Measurements from ENCODE around the gene DND1.
"Not testable (repeated sequence)": the region's sequence is repeated elsewhere in the genome, so short reads cannot be mapped to it uniquely, and the experiment has no call there.

DND1 gene

DNA sequence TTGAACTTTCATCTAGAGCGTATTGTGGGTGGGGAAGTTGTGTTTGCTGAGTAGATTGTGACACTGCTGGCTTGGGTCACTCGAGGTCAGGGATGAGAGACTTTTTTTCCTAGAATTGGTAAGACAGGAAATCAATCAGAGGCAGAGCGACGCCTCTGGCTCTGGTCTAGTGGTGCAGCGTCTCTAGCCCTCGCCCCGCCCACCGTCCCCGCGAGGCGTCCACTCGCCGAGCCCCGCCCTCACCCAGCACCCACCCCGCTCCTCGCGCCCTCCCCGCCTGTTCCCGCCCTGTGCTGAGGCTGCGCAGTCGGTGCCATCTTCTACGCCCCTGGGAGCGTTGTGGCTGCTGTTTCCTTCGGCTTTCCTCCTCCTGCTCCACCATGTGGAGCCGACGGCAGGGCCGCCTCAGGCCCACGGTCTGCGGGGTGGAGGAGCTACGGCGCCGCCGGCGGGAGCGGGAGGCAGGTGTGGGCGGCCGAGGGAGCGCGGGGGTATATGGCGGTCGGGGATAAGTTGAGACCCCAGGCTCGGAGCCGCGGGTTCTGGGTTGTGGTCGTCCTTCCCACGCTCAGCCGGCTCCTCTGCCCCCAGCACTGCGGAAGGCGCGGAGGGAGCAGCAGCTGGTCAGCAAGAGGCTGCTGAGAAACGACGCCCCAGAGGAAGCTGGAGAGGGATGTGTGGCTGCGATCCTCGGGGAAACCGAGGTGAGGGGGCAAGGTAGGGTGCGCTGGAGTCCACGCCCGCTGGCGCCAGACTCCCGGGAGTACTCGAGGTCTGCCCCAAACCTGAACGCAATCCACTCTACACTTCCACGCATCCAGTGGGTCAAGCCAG lies 34.0 kb downstream of the DND1 start, which contains the start of gene TMCO6:
Gene TMCO6, plus strand, starts transcription at position 304 of the 834 bp plus-strand sequence. Its CDS starts 77 bp downstream, at position 381.
- TF ChIP-seq, protein P1, sequence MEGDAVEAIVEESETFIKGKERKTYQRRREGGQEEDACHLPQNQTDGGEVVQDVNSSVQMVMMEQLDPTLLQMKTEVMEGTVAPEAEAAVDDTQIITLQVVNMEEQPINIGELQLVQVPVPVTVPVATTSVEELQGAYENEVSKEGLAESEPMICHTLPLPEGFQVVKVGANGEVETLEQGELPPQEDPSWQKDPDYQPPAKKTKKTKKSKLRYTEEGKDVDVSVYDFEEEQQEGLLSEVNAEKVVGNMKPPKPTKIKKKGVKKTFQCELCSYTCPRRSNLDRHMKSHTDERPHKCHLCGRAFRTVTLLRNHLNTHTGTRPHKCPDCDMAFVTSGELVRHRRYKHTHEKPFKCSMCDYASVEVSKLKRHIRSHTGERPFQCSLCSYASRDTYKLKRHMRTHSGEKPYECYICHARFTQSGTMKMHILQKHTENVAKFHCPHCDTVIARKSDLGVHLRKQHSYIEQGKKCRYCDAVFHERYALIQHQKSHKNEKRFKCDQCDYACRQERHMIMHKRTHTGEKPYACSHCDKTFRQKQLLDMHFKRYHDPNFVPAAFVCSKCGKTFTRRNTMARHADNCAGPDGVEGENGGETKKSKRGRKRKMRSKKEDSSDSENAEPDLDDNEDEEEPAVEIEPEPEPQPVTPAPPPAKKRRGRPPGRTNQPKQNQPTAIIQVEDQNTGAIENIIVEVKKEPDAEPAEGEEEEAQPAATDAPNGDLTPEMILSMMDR (conservative IDR thresholded peaks at IDR 0.05; ENCODE audit: low read depth, low read length) = peak; percentile 67
- peak; percentile 97 for DNase-seq (ENCODE audit: low read depth)
- H3K4me3 ChIP-seq (ENCODE audit: low read depth, low read length) = peak within 1 kb of the TSS; percentile 80

DNA sequence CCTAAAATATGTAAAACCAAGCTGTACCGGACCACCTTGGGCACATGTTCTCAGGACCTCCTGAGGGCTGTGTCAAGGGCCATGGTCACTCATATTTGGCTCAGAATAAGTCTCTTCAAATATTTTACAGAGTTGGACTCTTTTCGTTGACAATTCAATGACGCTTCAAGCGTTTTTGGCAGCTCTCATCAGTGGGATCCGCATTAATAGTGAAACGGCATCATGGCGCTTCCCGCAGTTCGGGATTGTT lies 34.6 kb downstream of the DND1 start:
- DNase-seq (ENCODE audit: low read depth) = not testable (repeated sequence)
- H3K4me3 ChIP-seq (ENCODE audit: low read depth, low read length) = peak overlapping the region; percentile 80

DNA sequence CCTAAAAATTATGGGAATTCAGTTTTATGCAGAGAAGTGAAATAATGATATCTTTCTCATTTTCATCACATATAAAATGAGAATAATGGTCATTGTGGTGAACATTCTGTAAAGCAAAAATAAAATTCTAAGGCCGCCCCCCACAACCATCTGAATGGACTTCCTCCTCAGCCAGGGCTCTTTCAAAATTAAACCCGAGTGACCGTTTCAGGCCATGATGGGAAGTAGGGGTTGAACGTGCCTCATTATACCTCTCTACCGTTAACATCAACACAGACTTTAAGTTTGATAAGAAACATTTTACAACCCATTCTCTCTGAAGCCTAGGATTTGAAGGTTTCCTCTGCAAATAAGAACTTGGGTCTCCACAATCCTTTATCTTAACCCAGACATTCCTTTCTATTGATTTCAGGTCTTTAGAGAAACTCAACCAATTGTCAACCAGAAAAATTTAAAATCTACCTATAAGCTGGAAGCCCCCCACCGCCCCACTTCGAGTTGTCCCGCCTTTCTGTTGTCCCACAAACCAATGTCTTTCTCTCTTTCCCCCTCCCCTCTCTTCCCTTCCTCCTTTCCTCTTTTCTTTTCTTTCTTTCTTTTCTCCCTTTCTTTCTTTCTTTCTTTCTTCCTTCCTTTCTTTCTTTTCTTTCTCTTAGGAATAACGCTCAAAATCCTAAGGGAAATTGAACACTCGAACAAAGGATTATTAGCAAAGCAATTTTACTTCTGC lies 35.8 kb downstream of the DND1 start:
- TF ChIP-seq, protein P1 (conservative IDR thresholded peaks at IDR 0.05; ENCODE audit: low read depth, low read length) = no peak
- no peak for DNase-seq (ENCODE audit: low read depth)
- H3K4me3 ChIP-seq (ENCODE audit: low read depth, low read length) = no peak overlapping the region

DNA sequence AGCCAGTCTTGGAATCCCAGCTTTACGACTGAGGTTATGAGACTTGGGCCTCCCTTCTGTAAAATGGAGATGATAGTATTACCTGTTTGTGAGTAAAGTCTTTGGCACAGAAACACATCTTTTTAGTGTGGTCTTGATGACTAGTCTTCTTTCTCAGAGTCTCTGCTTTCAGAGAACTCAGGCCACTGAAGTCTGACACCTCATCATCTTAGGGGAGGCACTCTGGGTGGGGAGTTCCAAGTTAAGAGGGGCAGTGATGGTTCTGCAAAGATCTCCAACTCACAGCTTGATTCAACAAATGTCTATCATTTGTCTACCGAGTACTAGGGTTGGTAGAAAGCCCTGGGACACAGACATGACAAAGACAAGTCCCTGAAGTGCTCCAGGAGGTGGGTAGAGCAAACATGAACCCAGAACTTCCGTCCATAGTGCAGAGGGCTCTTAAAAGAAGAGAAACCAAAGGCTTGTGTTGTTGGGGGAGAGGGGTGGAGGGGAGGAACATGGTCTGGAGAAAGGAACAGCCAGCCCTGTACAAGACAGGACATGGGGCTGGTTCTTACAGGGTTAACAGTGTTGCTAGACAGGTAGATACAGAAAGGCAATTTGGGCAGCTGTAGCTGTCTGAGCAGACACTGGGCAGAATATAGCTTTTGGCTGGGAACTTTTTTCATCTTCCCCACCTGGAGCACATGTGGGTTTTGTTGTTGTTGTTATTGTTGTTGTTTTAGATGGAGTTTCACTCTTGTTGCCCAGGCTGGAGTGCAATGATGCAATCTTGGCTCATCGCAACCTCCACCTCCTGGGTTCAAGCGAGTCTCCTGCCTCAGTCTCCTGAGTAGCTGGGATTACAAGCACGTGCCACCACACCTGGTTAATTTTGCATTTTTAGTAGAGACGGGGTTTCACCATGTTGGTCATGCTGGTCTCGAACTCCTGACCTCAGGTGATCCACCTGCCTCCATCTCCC lies 37.8 kb downstream of the DND1 start:
- TF ChIP-seq, protein P1 (conservative IDR thresholded peaks at IDR 0.05; ENCODE audit: low read depth, low read length) = no peak
- no peak overlapping the region for H3K4me3 ChIP-seq (ENCODE audit: low read depth, low read length)
- DNase-seq (ENCODE audit: low read depth) = no peak

DNA sequence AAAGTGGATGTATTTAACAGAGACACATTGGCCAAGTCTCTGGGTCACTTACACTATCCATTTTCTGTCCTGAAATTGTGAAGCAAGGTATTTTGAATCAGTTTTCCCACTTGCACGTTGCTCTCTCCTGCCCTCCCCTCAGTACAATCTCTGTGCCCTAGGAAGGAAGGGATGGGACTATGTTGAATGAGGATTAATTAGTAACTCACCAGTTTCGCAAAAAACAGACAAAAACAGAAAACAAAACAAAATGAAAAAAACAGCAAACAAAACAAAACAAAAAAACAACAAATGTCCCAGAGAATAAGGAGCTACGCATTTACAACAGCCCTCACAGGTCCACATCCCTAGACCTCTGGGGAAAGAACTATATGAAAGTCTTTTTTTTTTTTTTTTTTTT lies 39.3 kb downstream of the DND1 start:
- no peak for DNase-seq (ENCODE audit: low read depth)
- TF ChIP-seq, protein P1 (conservative IDR thresholded peaks at IDR 0.05; ENCODE audit: low read depth, low read length) = no peak
- no peak overlapping the region for H3K4me3 ChIP-seq (ENCODE audit: low read depth, low read length)

DNA sequence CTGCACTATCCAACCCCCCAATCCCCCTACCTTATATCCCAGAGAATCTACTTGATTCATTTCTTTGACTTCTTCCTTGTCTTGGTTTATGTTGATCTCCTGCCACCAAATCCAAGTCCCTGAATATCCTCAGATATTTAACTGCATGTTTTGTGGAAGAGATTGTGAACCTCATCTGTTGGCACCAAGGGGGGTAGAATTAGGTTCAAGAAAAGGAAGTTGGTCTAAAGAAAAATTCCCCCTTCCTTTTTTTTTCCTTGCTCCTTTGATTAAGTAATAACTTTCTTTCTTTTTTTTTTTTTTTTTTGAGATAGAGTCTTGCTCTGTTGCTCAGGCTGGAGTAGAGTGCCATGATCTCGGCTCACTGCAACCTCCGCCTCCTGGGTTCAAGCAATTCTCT lies 39.9 kb downstream of the DND1 start:
- no peak overlapping the region for H3K4me3 ChIP-seq (ENCODE audit: low read depth, low read length)
- TF ChIP-seq, protein P1 (conservative IDR thresholded peaks at IDR 0.05; ENCODE audit: low read depth, low read length) = no peak
- no peak for DNase-seq (ENCODE audit: low read depth)

DNA sequence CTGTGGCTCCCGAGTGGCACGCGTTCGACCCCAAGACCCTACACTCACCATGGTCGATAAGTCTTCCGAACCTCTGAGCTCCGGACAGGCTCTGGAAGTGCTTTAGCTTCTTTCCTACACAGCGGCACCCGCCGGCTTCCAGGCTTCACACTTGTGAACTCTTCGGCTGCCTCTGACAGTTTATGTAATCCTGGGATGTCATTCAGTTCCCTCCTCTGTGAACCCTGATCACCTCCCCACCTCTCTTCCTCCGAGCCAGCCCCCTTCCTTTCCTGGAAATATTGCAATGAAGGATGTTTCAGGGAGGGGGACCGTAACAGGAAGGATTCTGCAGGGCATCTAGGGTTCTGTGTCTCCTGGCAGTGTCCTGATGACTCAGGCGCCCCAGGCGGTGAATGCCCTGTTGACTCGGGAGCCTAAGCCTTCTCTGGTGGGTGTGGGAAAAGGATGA lies 40.3 kb downstream of the DND1 start, which contains the start of gene CD14:
Gene CD14, minus strand, starts transcription at position 155 of the 451 bp plus-strand sequence. Its CDS starts 104 bp downstream, at position 51.
- DNase-seq (ENCODE audit: low read depth) = peak; percentile 44
- TF ChIP-seq, protein P1 (conservative IDR thresholded peaks at IDR 0.05; ENCODE audit: low read depth, low read length) = peak; percentile 30
- peak within 1 kb of the TSS; percentile 57 for H3K4me3 ChIP-seq (ENCODE audit: low read depth, low read length)
